DMS53 treated with DMSO at 0.1 percent for 48 hours (cell line): ENCODE data around the gene ERVFRD-1.
A peak's percentile ranks its signal among the peaks of the same experiment; 100 is the strongest.

ENCODE experiments used
- DNase-seq: peaks from one replicate; lab custom pipeline; 2025; ENCODE audit not compliant: unreplicated experiment; lab: John Stamatoyannopoulos, UW

The ERVFRD-1 gene

GRCh38 chr6:11110921-11111768 lies at the start of gene ERVFRD-1:
Gene ERVFRD-1 (minus strand): TSS chr6:11111725. CDS start chr6:11105310, 6,415 bp downstream.
- DNase-seq = no peak

GRCh38 chr6:11160199-11160598 lies 48.7 kb upstream of the ERVFRD-1 start:
- DNase-seq = no peak

GRCh38 chr6:11155589-11155988 lies 44.1 kb upstream of the ERVFRD-1 start:
- no peak for DNase-seq

- DNase-seq = no peak
Observed at GRCh38 chr6:11153447-11153846, 41.9 kb upstream of the ERVFRD-1 start.

GRCh38 chr6:11152581-11152980 lies 41.1 kb upstream of the ERVFRD-1 start:
- DNase-seq = no peak

GRCh38 chr6:11151488-11151887 lies 40.0 kb upstream of the ERVFRD-1 start:
- DNase-seq = no peak

GRCh38 chr6:11149551-11149950 lies 38.0 kb upstream of the ERVFRD-1 start:
- DNase-seq = no peak

GRCh38 chr6:11146117-11146826 lies 34.7 kb upstream of the ERVFRD-1 start:
- no peak for DNase-seq

- peak; percentile 78 for DNase-seq
Observed at GRCh38 chr6:11144393-11144851, 32.9 kb upstream of the ERVFRD-1 start.

GRCh38 chr6:11143394-11144371 lies 32.2 kb upstream of the ERVFRD-1 start:
- DNase-seq = peak; percentile 85

- no peak for DNase-seq
Observed at GRCh38 chr6:11142296-11143027, 30.9 kb upstream of the ERVFRD-1 start.

- no peak for DNase-seq
Observed at GRCh38 chr6:11141295-11141694, 29.8 kb upstream of the ERVFRD-1 start.

- no peak for DNase-seq
Observed at GRCh38 chr6:11140056-11140455, 28.5 kb upstream of the ERVFRD-1 start.

GRCh38 chr6:11139051-11139960 lies 27.8 kb upstream of the ERVFRD-1 start:
- DNase-seq = no peak

GRCh38 chr6:11136809-11137208 lies 25.3 kb upstream of the ERVFRD-1 start:
- DNase-seq = no peak

- no peak for DNase-seq
Observed at GRCh38 chr6:11133281-11133680, 21.8 kb upstream of the ERVFRD-1 start.

- DNase-seq = no peak
Observed at GRCh38 chr6:11132194-11132888, 20.8 kb upstream of the ERVFRD-1 start.

- DNase-seq = no peak
Observed at GRCh38 chr6:11130605-11131004, 19.1 kb upstream of the ERVFRD-1 start.
